Gastrocnemius medialis (tissue), 4 donors: ENCODE results near the gene CHN2.

Experiments used
- CTCF ChIP-seq, 5 experiments: fragments of 450-650 bp in 3 of 5; fragments of 200-600 bp in 2 of 5; sonication (generic) in 2 of 5; IDR thresholded peaks in 4 of 5; conservative IDR thresholded peaks in 1 of 5; 1 replicate in 4 of 5; 2 replicates in 1 of 5; pipeline ENCODE4 v1.5.1; 2016 to 2019; ENCODE audit warnings: antibody characterized with exemption in 5 of 5, mild to moderate bottlenecking in 3 of 5, moderate library complexity in 3 of 5
- POLR2A ChIP-seq, 2 donors: fragments of 450-650 bp; IDR thresholded peaks; one replicate each; pipeline ENCODE4 v1.6.1; 2017; ENCODE audit warnings: antibody characterized with exemption in 2 of 2, mild to moderate bottlenecking in 2 of 2, moderate library complexity in 2 of 2

GRCh38 chr7:29249383-29249750 lies 54.8 kb downstream of the CHN2 start:
- TF ChIP-seq CTCF (IDR thresholded peaks at IDR 0.05 in 4 of 5, conservative IDR thresholded peaks at IDR 0.05 in 1 of 5) (no peak), POLR2A (IDR thresholded peaks at IDR 0.05) (no peak)
